Liver (tissue), 9 donors: Measurements from ENCODE around the gene MTO1. TPM values are rescaled to one million over a fixed set of nuclear protein-coding genes. Genes with fewer than 3 reads are reported as not detected.

Experiments
- DNase-seq: peaks from one replicate; pipeline ENCODE4 v3.0.0-alpha.2; 2017; ENCODE audit warnings: low spot score
- H3K27ac ChIP-seq, 2 donors: one replicate each; pipeline ENCODE4 v1.7.0; 2013; ENCODE audit warnings: inconsistent platforms in 2 of 2, low read length in 2 of 2, control low read depth in 1 of 2, low read depth in 1 of 2, mild to moderate bottlenecking in 1 of 2
- H3K27me3 ChIP-seq, 4 donors: one replicate each; pipeline versions ENCODE4 v1.6.1 to v1.7.0; 2013; ENCODE audit warnings: low read length in 3 of 4, inconsistent platforms in 1 of 4, mild to moderate bottlenecking in 1 of 4, moderate library complexity in 1 of 4; ENCODE audit not compliant: control insufficient read depth in 4 of 4, insufficient read depth in 4 of 4
- H3K36me3 ChIP-seq, 4 donors: one replicate each; pipeline versions ENCODE4 v1.6.1 to v1.7.0; 2013; ENCODE audit warnings: low read length in 3 of 4, mild to moderate bottlenecking in 3 of 4, low read depth in 1 of 4, moderate library complexity in 1 of 4; ENCODE audit not compliant: control insufficient read depth in 4 of 4, insufficient read depth in 3 of 4
- H3K4me1 ChIP-seq, 4 donors: one replicate each; pipeline versions ENCODE4 v1.6.1 to v1.7.0; 2013; ENCODE audit warnings: low read length in 3 of 4, mild to moderate bottlenecking in 3 of 4, moderate library complexity in 1 of 4; ENCODE audit not compliant: control insufficient read depth in 4 of 4, insufficient read depth in 4 of 4
- H3K4me3 ChIP-seq, 3 donors: one replicate each; pipeline versions ENCODE4 v1.6.1 to v1.7.0; 2013; ENCODE audit warnings: low read length in 3 of 3, control low read depth in 1 of 3, low read depth in 1 of 3, mild to moderate bottlenecking in 1 of 3
- H3K9ac ChIP-seq, 2 donors: one replicate each; pipeline ENCODE4 v1.7.0; 2013; ENCODE audit warnings: low read length in 2 of 2, mild to moderate bottlenecking in 2 of 2, moderate library complexity in 2 of 2, control low read depth in 1 of 2, low read depth in 1 of 2
- H3K9me3 ChIP-seq, 4 donors: one replicate each; pipeline versions ENCODE4 v1.6.1 to v1.7.0; 2013; ENCODE audit warnings: low read length in 3 of 4; ENCODE audit not compliant: control insufficient read depth in 4 of 4
- EGR1 ChIP-seq, 2 donors: IDR thresholded peaks; 2 replicates each; pipeline ENCODE4 v1.6.1; 2016 to 2018; ENCODE audit warnings: antibody characterized with exemption in 2 of 2, low read depth in 2 of 2
- FOXA1 ChIP-seq: IDR thresholded peaks from 2 replicates; pipeline ENCODE4 v1.6.1; 2016; ENCODE audit warnings: antibody characterized with exemption
- FOXA2 ChIP-seq: IDR thresholded peaks from 2 replicates; pipeline ENCODE4 v1.6.1; 2016; ENCODE audit warnings: antibody characterized with exemption
- GABPA ChIP-seq, 2 donors: IDR thresholded peaks in 1 of 2; conservative IDR thresholded peaks in 1 of 2; 2 replicates each; pipeline ENCODE4 v1.6.1; 2016; ENCODE audit warnings: antibody characterized with exemption in 2 of 2, mild to moderate bottlenecking in 1 of 2, moderate library complexity in 1 of 2
- HNF4A ChIP-seq, 2 donors: conservative IDR thresholded peaks; 2 replicates each; pipeline ENCODE4 v1.6.1; 2016; ENCODE audit warnings: antibody characterized with exemption in 2 of 2, mild to moderate bottlenecking in 2 of 2
- HNF4G ChIP-seq: IDR thresholded peaks from 2 replicates; pipeline ENCODE4 v1.6.1; 2016; ENCODE audit warnings: antibody characterized with exemption
- JUND ChIP-seq, 2 donors: IDR thresholded peaks; 2 replicates each; pipeline ENCODE4 v1.6.1; 2016; ENCODE audit warnings: antibody characterized with exemption in 2 of 2
- NR2F2 ChIP-seq: IDR thresholded peaks from 2 replicates; pipeline ENCODE4 v1.6.1; 2016; ENCODE audit warnings: antibody characterized with exemption
- RAD21 ChIP-seq, 2 donors: IDR thresholded peaks; 2 replicates each; pipeline ENCODE4 v1.6.1; 2016; ENCODE audit warnings: antibody characterized with exemption in 2 of 2, mild to moderate bottlenecking in 2 of 2
- RXRA ChIP-seq, 2 donors: IDR thresholded peaks; 2 replicates each; pipeline ENCODE4 v1.6.1; 2017 to 2018; ENCODE audit warnings: antibody characterized with exemption in 2 of 2, mild to moderate bottlenecking in 1 of 2
- SP1 ChIP-seq: IDR thresholded peaks from 2 replicates; pipeline ENCODE4 v1.6.1; 2018; ENCODE audit warnings: antibody characterized with exemption, mild to moderate bottlenecking
- TAF1 ChIP-seq: conservative IDR thresholded peaks from 2 replicates; pipeline ENCODE4 v1.6.1; 2016; ENCODE audit warnings: antibody characterized with exemption, mild to moderate bottlenecking
- YY1 ChIP-seq: IDR thresholded peaks from 2 replicates; pipeline ENCODE4 v1.6.1; 2016; ENCODE audit warnings: antibody characterized with exemption, mild to moderate bottlenecking
- WGBS: extraction: QIAGEN DNeasy Blood & Tissue Kit; methylation state at CpG from one replicate; pipeline ENCODE4 v1.1.7; 2013; 5-methylcytosine and 5-hydroxymethylcytosine counted together
- polyA plus RNA-seq, 2 donors: library from polyadenylated mRNA; stranded (reverse) in 1 of 2; unstranded in 1 of 2; fragments of 200-250 nt in 1 of 2; fragments of >200 nt in 1 of 2; fragmentation: Nextera tagmentation in 1 of 2; extraction: Ambion mirVana in 1 of 2; gene quantifications; one replicate each; pipeline versions ENCODE4 v1.2.1 to v1.2.3, GENCODE V29; 2013 to 2015
- total RNA-seq, 2 donors: library from RNA; depleted of rRNA; stranded (reverse); fragments of >200 nt; gene quantifications; one replicate each; pipeline ENCODE4 v1.2.3, GENCODE V29; 2014
- TF ChIP-seq, protein P1 (sequence below): IDR thresholded peaks from 2 replicates; pipeline ENCODE4 v1.6.1; 2016; ENCODE audit warnings: antibody characterized with exemption
- TF ChIP-seq, protein P2 (sequence below): IDR thresholded peaks from 2 replicates; pipeline ENCODE4 v1.6.1; 2016; ENCODE audit warnings: antibody characterized with exemption
- TF ChIP-seq, protein P3 (sequence below): IDR thresholded peaks from 2 replicates; pipeline ENCODE4 v1.6.1; 2016; ENCODE audit warnings: antibody characterized with exemption, mild to moderate bottlenecking
- donor health status: healthy.
- donor health status: healthy.
- donor health status: healthy.
- donor health status: healthy.
- donor health status: healthy.

The MTO1 gene
- total and polyA plus RNA-seq, 4 donors = 12.9 to 64.4 (median 20.6) TPM

DNA sequence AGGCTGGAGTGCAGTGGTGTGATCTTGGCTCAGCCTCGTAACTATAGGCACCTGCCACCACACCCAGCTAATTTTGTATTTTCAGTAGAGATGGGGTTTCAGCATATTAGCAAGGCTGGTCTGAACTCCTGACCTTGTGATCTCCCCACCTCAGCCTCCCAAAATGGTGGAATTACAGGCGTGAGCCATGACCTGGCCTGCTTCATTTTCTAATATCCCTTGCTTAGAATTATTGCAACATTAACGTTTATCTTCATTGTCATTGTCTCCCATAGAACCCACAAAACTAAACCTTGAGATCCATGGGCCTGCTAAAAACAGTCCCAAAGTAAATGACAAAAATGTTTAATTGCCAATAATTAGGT, 53.2 kb downstream of the MTO1 start:
- no peak overlapping the region for H3K27ac ChIP-seq
- H3K9ac ChIP-seq = no peak overlapping the region
- 52% methylated on average over 3 of the region's 3 CpGs for WGBS
- peaks cover 2 to 29% (median 18%) of the 10 kb centered on the region in 4 donors for H3K4me1 ChIP-seq
- DNase-seq = no peak
- H3K4me3 ChIP-seq = no peak overlapping the region
- TF ChIP-seq RXRA (IDR thresholded peaks at IDR 0.05) = no peak
- no peak for TF ChIP-seq HNF4G
- no peak for TF ChIP-seq HNF4A (conservative IDR thresholded peaks at IDR 0.05)
- TF ChIP-seq FOXA2 = no peak
- TF ChIP-seq, protein P1, sequence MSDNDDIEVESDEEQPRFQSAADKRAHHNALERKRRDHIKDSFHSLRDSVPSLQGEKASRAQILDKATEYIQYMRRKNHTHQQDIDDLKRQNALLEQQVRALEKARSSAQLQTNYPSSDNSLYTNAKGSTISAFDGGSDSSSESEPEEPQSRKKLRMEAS = no peak
- no peak for TF ChIP-seq EGR1 (IDR thresholded peaks at IDR 0.05; ENCODE audit: low read depth in 2 of 2)
- no peak for TF ChIP-seq GABPA (IDR thresholded peaks at IDR 0.05 in 1 of 2, conservative IDR thresholded peaks at IDR 0.05 in 1 of 2)
- no peak for TF ChIP-seq YY1
- no peaks in the 10 kb centered on the region for H3K9me3 ChIP-seq
- H3K27me3 ChIP-seq = no peaks in the 10 kb centered on the region
- peaks cover 8 to 38% (median 33%) of the 10 kb centered on the region in 4 donors for H3K36me3 ChIP-seq

DNA sequence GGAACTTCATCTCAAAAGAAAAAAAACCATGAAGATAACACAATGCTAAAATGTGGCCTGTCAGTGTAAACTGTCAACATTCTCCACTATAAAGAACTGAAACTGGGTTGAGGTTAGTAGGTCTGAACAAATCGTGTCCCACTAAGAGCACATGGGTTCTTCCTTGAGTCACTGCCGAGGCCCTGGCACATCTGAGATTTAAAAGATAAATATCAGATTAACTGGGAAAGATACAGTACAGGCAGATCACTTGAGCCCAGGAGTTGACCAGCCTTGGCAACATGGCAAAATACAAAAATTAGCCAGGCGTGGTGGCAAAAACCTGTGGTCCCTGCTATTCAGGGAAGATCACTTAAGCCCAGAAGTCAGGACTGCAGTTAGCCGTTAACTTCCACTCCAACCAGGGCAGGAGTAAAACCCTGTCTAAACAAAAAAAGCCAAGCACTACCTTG, 53.7 kb downstream of the MTO1 start:
- peaks cover 2 to 29% (median 18%) of the 10 kb centered on the region in 4 donors for H3K4me1 ChIP-seq
- H3K9me3 ChIP-seq = no peaks in the 10 kb centered on the region
- WGBS = 53% methylated on average over 4 of the region's 4 CpGs
- H3K4me3 ChIP-seq = no peak overlapping the region
- DNase-seq = no peak
- peak overlapping the region; percentile 4 to 51 for H3K27ac ChIP-seq
- no peaks in the 10 kb centered on the region for H3K27me3 ChIP-seq
- H3K36me3 ChIP-seq = peaks cover 8 to 41% (median 33%) of the 10 kb centered on the region in 4 donors
- no peak overlapping the region for H3K9ac ChIP-seq
- TF ChIP-seq SP1 = no peak
- TF ChIP-seq NR2F2 = no peak
- TF ChIP-seq GABPA (IDR thresholded peaks at IDR 0.05 in 1 of 2, conservative IDR thresholded peaks at IDR 0.05 in 1 of 2) = no peak
- no peak for TF ChIP-seq JUND (IDR thresholded peaks at IDR 0.05)
- TF ChIP-seq, protein P1 = no peak
- TF ChIP-seq FOXA2 = no peak
- TF ChIP-seq HNF4A (conservative IDR thresholded peaks at IDR 0.05) = no peak
- no peak for TF ChIP-seq RAD21 (IDR thresholded peaks at IDR 0.05)
- TF ChIP-seq HNF4G = no peak
- TF ChIP-seq FOXA1 = no peak
- TF ChIP-seq EGR1 (IDR thresholded peaks at IDR 0.05; ENCODE audit: low read depth in 2 of 2) = no peak
- TF ChIP-seq, protein P2, sequence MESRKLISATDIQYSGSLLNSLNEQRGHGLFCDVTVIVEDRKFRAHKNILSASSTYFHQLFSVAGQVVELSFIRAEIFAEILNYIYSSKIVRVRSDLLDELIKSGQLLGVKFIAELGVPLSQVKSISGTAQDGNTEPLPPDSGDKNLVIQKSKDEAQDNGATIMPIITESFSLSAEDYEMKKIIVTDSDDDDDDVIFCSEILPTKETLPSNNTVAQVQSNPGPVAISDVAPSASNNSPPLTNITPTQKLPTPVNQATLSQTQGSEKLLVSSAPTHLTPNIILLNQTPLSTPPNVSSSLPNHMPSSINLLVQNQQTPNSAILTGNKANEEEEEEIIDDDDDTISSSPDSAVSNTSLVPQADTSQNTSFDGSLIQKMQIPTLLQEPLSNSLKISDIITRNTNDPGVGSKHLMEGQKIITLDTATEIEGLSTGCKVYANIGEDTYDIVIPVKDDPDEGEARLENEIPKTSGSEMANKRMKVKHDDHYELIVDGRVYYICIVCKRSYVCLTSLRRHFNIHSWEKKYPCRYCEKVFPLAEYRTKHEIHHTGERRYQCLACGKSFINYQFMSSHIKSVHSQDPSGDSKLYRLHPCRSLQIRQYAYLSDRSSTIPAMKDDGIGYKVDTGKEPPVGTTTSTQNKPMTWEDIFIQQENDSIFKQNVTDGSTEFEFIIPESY = no peak

DNA sequence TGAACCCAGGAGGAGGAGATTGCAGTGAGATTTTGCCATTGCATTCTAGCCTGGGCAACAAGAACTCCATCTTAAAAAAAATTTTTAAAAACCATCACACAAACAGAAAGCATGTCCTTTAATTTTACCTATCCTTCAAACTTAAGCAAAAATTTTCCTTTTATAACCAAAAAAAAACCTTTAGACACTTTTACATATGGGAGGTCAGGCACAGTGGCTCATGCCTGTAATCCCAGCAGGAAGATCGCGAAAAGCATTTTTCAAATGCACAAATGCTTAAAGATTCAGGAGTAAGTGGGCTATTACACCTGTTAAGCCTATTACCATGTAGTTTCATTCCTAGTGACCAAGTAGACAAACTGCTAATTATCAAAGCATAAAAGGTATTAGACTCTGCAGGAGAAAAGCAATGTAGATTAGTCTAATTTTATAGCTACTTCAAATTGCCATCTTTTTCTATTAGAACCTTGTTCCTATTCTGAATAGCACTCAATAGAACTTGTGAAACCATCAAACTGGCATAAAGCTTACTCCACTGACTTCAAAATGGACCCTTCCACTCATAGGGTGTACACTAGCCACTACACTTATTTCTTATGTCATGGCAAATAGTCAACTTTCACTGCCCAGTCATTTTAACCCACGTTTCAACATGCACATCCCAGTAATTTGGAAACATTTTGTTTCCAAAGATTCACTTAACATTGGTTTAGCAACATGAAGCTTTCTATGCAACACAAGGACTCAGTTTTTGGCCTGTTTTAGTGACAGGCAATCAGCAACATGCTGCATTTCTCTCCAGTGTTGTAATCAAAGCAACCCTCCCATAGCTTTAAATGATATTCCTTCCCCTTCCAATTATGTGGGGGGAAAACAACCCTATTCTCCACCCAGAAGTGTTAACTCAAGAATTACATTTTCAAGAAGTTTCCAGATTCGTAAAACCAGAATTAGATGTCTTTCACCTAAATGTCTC, 55.3 kb downstream of the MTO1 start:
- peak overlapping the region; percentile 13 to 47 for H3K27ac ChIP-seq
- DNase-seq = no peak
- 65% methylated on average over 4 of the region's 4 CpGs for WGBS
- no peak overlapping the region for H3K9ac ChIP-seq
- H3K4me1 ChIP-seq = peaks cover 2 to 29% (median 18%) of the 10 kb centered on the region in 4 donors
- no peaks in the 10 kb centered on the region for H3K9me3 ChIP-seq
- no peak for TF ChIP-seq FOXA2
- TF ChIP-seq, protein P1 = no peak
- TF ChIP-seq YY1 = no peak
- TF ChIP-seq NR2F2 = no peak
- TF ChIP-seq TAF1 = no peak
- TF ChIP-seq EGR1 (IDR thresholded peaks at IDR 0.05; ENCODE audit: low read depth in 2 of 2) = no peak
- TF ChIP-seq, protein P3, sequence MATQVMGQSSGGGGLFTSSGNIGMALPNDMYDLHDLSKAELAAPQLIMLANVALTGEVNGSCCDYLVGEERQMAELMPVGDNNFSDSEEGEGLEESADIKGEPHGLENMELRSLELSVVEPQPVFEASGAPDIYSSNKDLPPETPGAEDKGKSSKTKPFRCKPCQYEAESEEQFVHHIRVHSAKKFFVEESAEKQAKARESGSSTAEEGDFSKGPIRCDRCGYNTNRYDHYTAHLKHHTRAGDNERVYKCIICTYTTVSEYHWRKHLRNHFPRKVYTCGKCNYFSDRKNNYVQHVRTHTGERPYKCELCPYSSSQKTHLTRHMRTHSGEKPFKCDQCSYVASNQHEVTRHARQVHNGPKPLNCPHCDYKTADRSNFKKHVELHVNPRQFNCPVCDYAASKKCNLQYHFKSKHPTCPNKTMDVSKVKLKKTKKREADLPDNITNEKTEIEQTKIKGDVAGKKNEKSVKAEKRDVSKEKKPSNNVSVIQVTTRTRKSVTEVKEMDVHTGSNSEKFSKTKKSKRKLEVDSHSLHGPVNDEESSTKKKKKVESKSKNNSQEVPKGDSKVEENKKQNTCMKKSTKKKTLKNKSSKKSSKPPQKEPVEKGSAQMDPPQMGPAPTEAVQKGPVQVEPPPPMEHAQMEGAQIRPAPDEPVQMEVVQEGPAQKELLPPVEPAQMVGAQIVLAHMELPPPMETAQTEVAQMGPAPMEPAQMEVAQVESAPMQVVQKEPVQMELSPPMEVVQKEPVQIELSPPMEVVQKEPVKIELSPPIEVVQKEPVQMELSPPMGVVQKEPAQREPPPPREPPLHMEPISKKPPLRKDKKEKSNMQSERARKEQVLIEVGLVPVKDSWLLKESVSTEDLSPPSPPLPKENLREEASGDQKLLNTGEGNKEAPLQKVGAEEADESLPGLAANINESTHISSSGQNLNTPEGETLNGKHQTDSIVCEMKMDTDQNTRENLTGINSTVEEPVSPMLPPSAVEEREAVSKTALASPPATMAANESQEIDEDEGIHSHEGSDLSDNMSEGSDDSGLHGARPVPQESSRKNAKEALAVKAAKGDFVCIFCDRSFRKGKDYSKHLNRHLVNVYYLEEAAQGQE = no peak
- TF ChIP-seq, protein P2 = no peak
- TF ChIP-seq GABPA (IDR thresholded peaks at IDR 0.05 in 1 of 2, conservative IDR thresholded peaks at IDR 0.05 in 1 of 2) = no peak
- H3K4me3 ChIP-seq = peak overlapping the region in 1 of 3 donors; percentile 7
- peaks cover 8 to 41% (median 33%) of the 10 kb centered on the region in 4 donors for H3K36me3 ChIP-seq
- H3K27me3 ChIP-seq = no peaks in the 10 kb centered on the region
